Astrocyte (in vitro differentiated cells and primary cell): ENCODE results near the gene SREBF1. TPM values are rescaled to one million over a fixed set of nuclear protein-coding genes. Genes with fewer than 3 reads are reported as not detected.
A peak's percentile ranks its signal among the peaks of the same experiment; 100 is the strongest.

ENCODE experiments used
- DNase-seq: peaks from one replicate; pipeline ENCODE4 v3.0.0-alpha.2; 2010; ENCODE audit warnings: low read depth
- FAIRE-seq: peaks from 2 replicates; lab custom pipeline; 2011; peaks lifted over from hg19 to GRCh38; lab: Jason Lieb, UNC
- H2AFZ ChIP-seq: 2 replicates; pipeline ENCODE4 v1.6.0; 2012; ENCODE audit warnings: low read depth, low read length, inconsistent platforms
- H3K27ac ChIP-seq: 2 replicates; pipeline ENCODE4 v1.5.1; 2011; ENCODE audit warnings: low read depth, low read length, inconsistent platforms
- H3K27me3 ChIP-seq: 2 replicates; pipeline ENCODE4 v1.6.0; 2011; ENCODE audit warnings: low read length, inconsistent platforms; ENCODE audit not compliant: insufficient read depth
- H3K36me3 ChIP-seq: 2 replicates; pipeline ENCODE4 v1.5.1; 2011; ENCODE audit warnings: low read length, inconsistent platforms; ENCODE audit not compliant: insufficient read depth
- H3K4me1 ChIP-seq: 2 replicates; pipeline ENCODE4 v1.5.1; 2011; ENCODE audit warnings: low read length, inconsistent platforms; ENCODE audit not compliant: insufficient read depth
- H3K4me2 ChIP-seq: 2 replicates; pipeline ENCODE4 v1.6.0; 2012; ENCODE audit warnings: low read length, inconsistent platforms
- H3K4me3 ChIP-seq: 2 replicates; pipeline ENCODE4 v1.5.1; 2011; ENCODE audit warnings: low read depth, mild to moderate bottlenecking, low read length, inconsistent platforms; ENCODE audit not compliant: insufficient read depth
- H3K79me2 ChIP-seq: 2 replicates; pipeline ENCODE4 v1.6.0; 2012; ENCODE audit warnings: mild to moderate bottlenecking, low read length, inconsistent platforms; ENCODE audit not compliant: insufficient read depth
- H3K9ac ChIP-seq: 2 replicates; pipeline ENCODE4 v1.6.0; 2012; ENCODE audit warnings: mild to moderate bottlenecking, low read length, inconsistent platforms
- H3K9me3 ChIP-seq: 2 replicates; pipeline ENCODE4 v1.5.1; 2012; ENCODE audit warnings: low read depth, mild to moderate bottlenecking, low read length, inconsistent platforms; ENCODE audit not compliant: insufficient read depth
- H4K20me1 ChIP-seq: 2 replicates; pipeline ENCODE4 v1.6.0; 2012; ENCODE audit warnings: low read length, inconsistent platforms; ENCODE audit not compliant: insufficient read depth
- H3K27ac Mint-ChIP-seq: one replicate; pipeline ENCODE4 v1.8.0; 2021; ENCODE audit warnings: mild to moderate bottlenecking, mixed read lengths; ENCODE audit not compliant: unreplicated experiment
- H3K27me3 Mint-ChIP-seq: one replicate; pipeline ENCODE4 v1.8.0; 2021; ENCODE audit warnings: low read depth, mixed read lengths; ENCODE audit not compliant: unreplicated experiment
- H3K36me3 Mint-ChIP-seq: one replicate; pipeline ENCODE4 v1.8.0; 2021; ENCODE audit warnings: low read depth, mixed read lengths; ENCODE audit not compliant: unreplicated experiment
- H3K4me1 Mint-ChIP-seq: one replicate; pipeline ENCODE4 v1.8.0; 2021; ENCODE audit warnings: low read depth, mixed read lengths; ENCODE audit not compliant: unreplicated experiment
- H3K4me3 Mint-ChIP-seq: one replicate; pipeline ENCODE4 v1.8.0; 2021; ENCODE audit warnings: mild to moderate bottlenecking, moderate library complexity, mixed read lengths; ENCODE audit not compliant: unreplicated experiment
- H3K9me3 Mint-ChIP-seq: one replicate; pipeline ENCODE4 v1.8.0; 2021; ENCODE audit warnings: mild to moderate bottlenecking, mixed read lengths; ENCODE audit not compliant: unreplicated experiment
- EZH2 ChIP-seq: IDR thresholded peaks from 2 replicates; pipeline ENCODE4 v1.6.1; 2012; ENCODE audit warnings: mild to moderate bottlenecking, low read length, inconsistent platforms; ENCODE audit not compliant: insufficient read depth
- total RNA-seq: library from RNA; stranded (reverse); gene quantifications from 2 replicates; pipeline ENCODE4 v1.2.1, GENCODE V29; 2021
- TF ChIP-seq, protein P1 (sequence below): IDR thresholded peaks from 2 replicates; pipeline ENCODE4 v1.5.1; 2011; ENCODE audit warnings: low read depth, mild to moderate bottlenecking, inconsistent platforms, low read length, moderate library complexity; ENCODE audit not compliant: insufficient read depth

The SREBF1 gene
- total RNA-seq, 1 donor from 2014 or later, result 65.6 TPM

- H3K27ac Mint-ChIP-seq, result no peak overlapping the region
- Histone ChIP-seq H3K27me3 (no peaks in the 10 kb centered on the region), H4K20me1 (peaks cover 5% of the 10 kb centered on the region), H3K9me3 (no peaks in the 10 kb centered on the region), H3K4me2 (no peak overlapping the region), H3K36me3 (peaks cover 2% of the 10 kb centered on the region), H2AFZ (no peak overlapping the region), H3K4me1 (no peaks in the 10 kb centered on the region), H3K4me3 (no peak overlapping the region), H3K9ac (no peak overlapping the region), H3K79me2 (no peaks in the 10 kb centered on the region), H3K27ac (no peak overlapping the region)
- DNase-seq (no peak), FAIRE-seq (no peak)
- no peaks in the 10 kb centered on the region for H3K4me1 Mint-ChIP-seq
- H3K36me3 Mint-ChIP-seq, result peaks cover 23% of the 10 kb centered on the region
- no peaks in the 10 kb centered on the region for H3K27me3 Mint-ChIP-seq
- TF ChIP-seq, protein P1, sequence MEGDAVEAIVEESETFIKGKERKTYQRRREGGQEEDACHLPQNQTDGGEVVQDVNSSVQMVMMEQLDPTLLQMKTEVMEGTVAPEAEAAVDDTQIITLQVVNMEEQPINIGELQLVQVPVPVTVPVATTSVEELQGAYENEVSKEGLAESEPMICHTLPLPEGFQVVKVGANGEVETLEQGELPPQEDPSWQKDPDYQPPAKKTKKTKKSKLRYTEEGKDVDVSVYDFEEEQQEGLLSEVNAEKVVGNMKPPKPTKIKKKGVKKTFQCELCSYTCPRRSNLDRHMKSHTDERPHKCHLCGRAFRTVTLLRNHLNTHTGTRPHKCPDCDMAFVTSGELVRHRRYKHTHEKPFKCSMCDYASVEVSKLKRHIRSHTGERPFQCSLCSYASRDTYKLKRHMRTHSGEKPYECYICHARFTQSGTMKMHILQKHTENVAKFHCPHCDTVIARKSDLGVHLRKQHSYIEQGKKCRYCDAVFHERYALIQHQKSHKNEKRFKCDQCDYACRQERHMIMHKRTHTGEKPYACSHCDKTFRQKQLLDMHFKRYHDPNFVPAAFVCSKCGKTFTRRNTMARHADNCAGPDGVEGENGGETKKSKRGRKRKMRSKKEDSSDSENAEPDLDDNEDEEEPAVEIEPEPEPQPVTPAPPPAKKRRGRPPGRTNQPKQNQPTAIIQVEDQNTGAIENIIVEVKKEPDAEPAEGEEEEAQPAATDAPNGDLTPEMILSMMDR, result no peak
- no peak for TF ChIP-seq EZH2
- H3K4me3 Mint-ChIP-seq, result no peak overlapping the region
- no peaks in the 10 kb centered on the region for H3K9me3 Mint-ChIP-seq
These were observed 24.0 kb upstream of the SREBF1 start for GRCh38 chr17:17860766-17861107.

DNA sequence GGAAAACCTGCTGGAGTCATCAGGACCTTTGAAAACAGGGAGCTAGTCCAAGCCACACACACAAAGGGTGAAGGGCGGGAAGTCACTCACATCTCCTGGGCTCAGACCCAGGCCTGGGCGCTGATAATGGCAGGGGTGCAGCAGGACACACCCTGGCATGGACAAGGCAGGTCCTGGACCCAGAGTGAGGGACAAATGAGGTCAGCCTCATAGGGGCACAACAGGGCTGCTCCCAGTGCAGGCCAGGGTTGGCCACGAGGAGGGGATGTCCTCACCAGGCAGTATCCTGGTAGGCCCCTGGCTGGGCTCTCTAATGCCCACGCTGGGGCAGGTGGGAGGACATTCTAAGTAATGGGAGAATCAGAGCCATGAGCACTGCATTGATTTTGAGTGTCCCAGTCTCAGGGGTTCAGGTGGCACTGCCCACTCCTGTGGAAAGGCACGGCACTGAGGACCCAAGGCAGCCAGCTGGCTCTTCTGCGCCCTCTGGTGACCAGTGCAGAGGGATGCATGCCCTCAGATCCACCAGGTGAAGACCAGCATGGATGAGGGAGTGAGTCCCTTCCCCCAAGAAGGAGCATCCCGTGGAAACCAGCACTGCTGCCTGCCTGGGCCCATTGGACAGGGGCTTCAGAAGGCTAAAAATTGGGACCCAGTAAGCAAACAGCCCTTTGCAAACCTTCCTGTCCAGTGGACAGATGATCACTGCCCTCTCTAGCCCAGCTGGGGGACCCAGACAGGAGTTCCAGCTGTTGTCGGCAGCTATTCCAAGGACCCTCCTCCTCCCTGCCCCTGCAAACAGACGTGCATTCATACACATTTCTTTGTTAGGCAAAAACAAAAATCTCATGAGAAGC is 23.4 kb upstream of the SREBF1 start:
- no peak overlapping the region for H3K4me3 Mint-ChIP-seq
- Histone ChIP-seq H4K20me1 (peaks cover 5% of the 10 kb centered on the region), H3K27me3 (no peaks in the 10 kb centered on the region), H3K4me1 (no peaks in the 10 kb centered on the region), H3K9me3 (no peaks in the 10 kb centered on the region), H3K4me2 (no peak overlapping the region), H3K4me3 (no peak overlapping the region), H3K27ac (no peak overlapping the region), H3K79me2 (no peaks in the 10 kb centered on the region), H2AFZ (no peak overlapping the region), H3K36me3 (peaks cover 2% of the 10 kb centered on the region), H3K9ac (no peak overlapping the region)
- TF ChIP-seq, protein P1, result peak; percentile 94
- no peak for TF ChIP-seq EZH2
- no peak overlapping the region for H3K27ac Mint-ChIP-seq
- DNase-seq (no peak), FAIRE-seq (no peak)
- no peaks in the 10 kb centered on the region for H3K9me3 Mint-ChIP-seq
- H3K4me1 Mint-ChIP-seq, result no peaks in the 10 kb centered on the region
- H3K27me3 Mint-ChIP-seq, result no peaks in the 10 kb centered on the region
- peaks cover 23% of the 10 kb centered on the region for H3K36me3 Mint-ChIP-seq

GRCh38 chr17:17857496-17857895 is 20.7 kb upstream of the SREBF1 start:
- Mint-ChIP-seq H3K36me3 (peaks cover 15% of the 10 kb centered on the region), H3K27ac (no peak overlapping the region), H3K27me3 (no peaks in the 10 kb centered on the region), H3K4me3 (no peak overlapping the region), H3K4me1 (no peaks in the 10 kb centered on the region), H3K9me3 (no peaks in the 10 kb centered on the region)
- Histone ChIP-seq H3K36me3 (peaks cover 2% of the 10 kb centered on the region), H3K9ac (no peak overlapping the region), H3K27ac (no peak overlapping the region), H3K4me3 (no peak overlapping the region), H3K79me2 (no peaks in the 10 kb centered on the region), H2AFZ (no peak overlapping the region), H3K4me2 (no peak overlapping the region), H3K9me3 (no peaks in the 10 kb centered on the region), H4K20me1 (peaks cover 5% of the 10 kb centered on the region), H3K27me3 (no peaks in the 10 kb centered on the region), H3K4me1 (no peaks in the 10 kb centered on the region)
- FAIRE-seq (no peak), DNase-seq (no peak)
- TF ChIP-seq EZH2, result no peak
- TF ChIP-seq, protein P1, result no peak
